ENCODE data around the gene WFDC6.
"Not testable (repeated sequence)": the region's sequence is repeated elsewhere in the genome, so short reads cannot be mapped to it uniquely, and the experiment has no call there.

- not testable (repeated sequence) for TF ChIP-seq CTCF (conservative IDR thresholded peaks at IDR 0.05); EZH2 (IDR thresholded peaks at IDR 0.05; ENCODE audit: low read depth)
Observed at GRCh38 chr20:45585986-45586385, 46.7 kb upstream of the WFDC6 start.
